ENCODE measurements around the gene MMP19.

MMP19 gene

GRCh38 chr12:55833056-55833455, 9.7 kb downstream of the MMP19 start:
- in situ Hi-C loops (cut with HindIII; ENCODE audit: low pct_unique_long_range_greater_than_20kb, low sequenced_read_pairs), result no loop called here
- DNase-seq (ENCODE audit: low read depth in 1 of 2, low spot score in 1 of 2), result no peak

DNA sequence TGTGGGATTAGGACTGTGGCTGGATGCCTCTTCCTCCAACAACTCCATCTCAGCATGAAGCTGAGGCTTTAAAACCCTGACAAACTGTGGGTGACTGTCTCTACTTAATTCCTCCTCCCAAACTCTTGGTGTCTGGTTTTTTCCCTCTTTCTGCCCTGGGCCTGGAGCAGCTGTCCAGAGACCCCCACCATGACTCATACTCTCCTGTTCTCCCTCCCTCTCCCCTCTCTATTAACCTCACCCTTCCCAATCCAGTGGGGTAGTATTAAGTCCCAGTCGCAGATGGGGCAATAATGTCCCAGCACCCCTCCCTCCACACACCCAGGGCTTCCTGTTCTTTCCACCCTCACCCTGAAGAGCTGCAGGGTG, 11.3 kb downstream of the MMP19 start:
- TF ChIP-seq JUND (IDR thresholded peaks at IDR 0.05; ENCODE audit: low read depth), result no peak
- in situ Hi-C loops (cut with HindIII; ENCODE audit: low pct_unique_long_range_greater_than_20kb, low sequenced_read_pairs), result no loop called here
- DNase-seq (ENCODE audit: low read depth in 1 of 2, low spot score in 1 of 2), result no peak

More at GRCh38 chr12:55833056-55833455, 9.7 kb downstream of the MMP19 start:
- TF ChIP-seq JUND (IDR thresholded peaks at IDR 0.05; ENCODE audit: low read depth), result no peak

DNA sequence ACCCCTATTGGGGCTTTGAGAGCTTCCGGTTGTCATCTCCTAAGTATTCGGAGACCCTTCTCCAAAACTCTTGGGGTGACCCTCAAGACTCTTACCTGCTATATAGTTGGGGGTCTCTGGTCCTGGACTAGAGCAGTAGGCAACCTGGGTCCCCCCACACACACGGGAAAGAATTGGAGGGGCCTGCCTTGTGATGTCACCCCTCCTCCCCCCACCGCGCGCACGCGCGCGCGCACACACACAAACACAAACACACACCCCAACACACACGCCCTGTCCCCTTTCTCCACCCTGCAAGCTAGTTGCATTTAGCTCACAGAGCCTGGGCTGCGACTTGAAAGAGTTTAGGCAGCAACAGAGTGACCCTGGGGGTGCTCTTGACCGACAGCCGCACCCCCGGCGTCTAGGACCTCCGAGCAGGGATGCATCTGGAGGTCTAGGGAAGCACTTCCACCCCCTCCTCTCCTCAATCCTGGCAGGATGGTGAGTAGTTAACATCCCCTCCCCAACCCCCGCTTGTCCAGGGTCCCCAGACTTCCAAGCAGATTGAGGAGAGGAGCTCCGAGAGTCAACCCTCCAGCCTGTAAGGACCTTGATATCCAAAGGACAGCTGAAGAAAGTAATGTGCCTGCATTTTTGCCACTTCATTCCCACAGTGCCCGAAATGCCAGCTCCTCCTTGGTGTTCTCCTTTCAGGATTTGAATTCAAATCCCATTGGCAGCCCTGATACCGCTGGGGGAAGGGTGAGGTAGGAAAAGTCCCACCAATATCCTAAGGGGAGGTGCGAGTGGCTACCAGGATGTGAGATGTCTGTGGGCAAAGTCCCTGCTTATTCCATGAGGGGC, 11.9 kb downstream of the MMP19 start:
- DNase-seq (ENCODE audit: low read depth in 1 of 2, low spot score in 1 of 2), result peak; percentile 34 to 54
- TF ChIP-seq JUND (IDR thresholded peaks at IDR 0.05; ENCODE audit: low read depth), result no peak
- in situ Hi-C loops (cut with HindIII; ENCODE audit: low pct_unique_long_range_greater_than_20kb, low sequenced_read_pairs), result no loop called here

DNA sequence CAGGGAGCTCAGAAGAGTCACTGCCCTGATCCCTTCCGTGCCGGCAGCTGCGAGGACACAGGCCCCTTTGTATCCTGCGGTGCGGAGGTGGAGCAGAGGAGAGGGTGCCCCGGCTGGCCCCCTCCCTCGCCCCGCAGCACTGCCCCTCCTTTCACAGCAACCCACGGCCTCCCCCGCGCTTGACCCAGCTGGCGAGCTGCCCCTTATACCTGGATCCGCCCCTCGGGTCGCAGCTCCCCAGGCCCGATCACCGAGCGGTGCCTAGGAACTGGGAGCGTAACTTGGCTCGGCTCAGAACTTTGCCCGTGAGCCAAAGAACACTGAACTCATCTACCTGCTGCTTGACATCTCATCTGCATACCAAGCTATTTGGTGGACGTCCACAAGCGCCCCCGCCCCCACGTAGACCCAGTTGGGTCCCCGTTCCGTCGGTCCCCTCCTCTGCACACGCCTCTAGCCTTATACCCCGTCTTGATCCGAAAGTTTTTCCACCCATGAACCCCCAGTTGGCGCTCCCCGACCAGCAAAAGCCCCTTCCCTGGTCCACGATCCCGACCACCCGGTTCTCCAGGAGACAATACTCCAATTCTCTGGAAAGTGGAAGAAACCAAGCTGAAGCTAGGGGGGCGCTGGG, 12.7 kb downstream of the MMP19 start:
- DNase-seq (ENCODE audit: low read depth in 1 of 2, low spot score in 1 of 2), result peak; percentile 36 to 52
- TF ChIP-seq JUND (IDR thresholded peaks at IDR 0.05; ENCODE audit: low read depth), result no peak
- in situ Hi-C loops (cut with HindIII; ENCODE audit: low pct_unique_long_range_greater_than_20kb, low sequenced_read_pairs), result no loop called here

- in situ Hi-C loops (cut with HindIII; ENCODE audit: low pct_unique_long_range_greater_than_20kb, low sequenced_read_pairs), result no loop called here
- TF ChIP-seq JUND (IDR thresholded peaks at IDR 0.05; ENCODE audit: low read depth), result no peak
- DNase-seq (ENCODE audit: low read depth in 1 of 2, low spot score in 1 of 2), result no peak
These were observed 14.4 kb downstream of the MMP19 start for GRCh38 chr12:55828357-55828756.

DNA sequence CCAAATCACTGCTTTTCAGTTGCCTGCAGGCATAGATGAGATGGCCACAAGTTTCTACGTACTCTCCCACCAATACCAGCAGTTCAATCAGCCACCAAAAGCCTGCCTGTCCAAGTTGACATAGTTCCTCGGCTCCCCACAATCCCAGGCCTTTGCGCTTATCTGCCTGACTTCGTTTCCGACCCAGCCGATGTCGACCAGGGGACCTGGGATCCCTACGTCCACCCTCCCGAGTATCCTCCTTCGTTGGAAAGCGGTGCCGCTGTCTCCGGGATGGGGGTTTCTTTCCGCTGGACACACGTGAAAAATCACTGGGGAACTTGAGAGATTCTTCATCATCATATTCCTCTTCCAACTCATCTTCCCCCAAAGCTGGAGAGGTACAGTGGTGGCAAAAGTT, 14.9 kb downstream of the MMP19 start:
- DNase-seq (ENCODE audit: low read depth in 1 of 2, low spot score in 1 of 2), result no peak
- TF ChIP-seq JUND (IDR thresholded peaks at IDR 0.05; ENCODE audit: low read depth), result no peak
- in situ Hi-C loops (cut with HindIII; ENCODE audit: low pct_unique_long_range_greater_than_20kb, low sequenced_read_pairs), result no loop called here

GRCh38 chr12:55824726-55825125, 18.0 kb downstream of the MMP19 start:
- no peak for TF ChIP-seq JUND (IDR thresholded peaks at IDR 0.05; ENCODE audit: low read depth)
- in situ Hi-C loops (cut with HindIII; ENCODE audit: low pct_unique_long_range_greater_than_20kb, low sequenced_read_pairs), result no loop called here
- DNase-seq (ENCODE audit: low read depth in 1 of 2, low spot score in 1 of 2), result no peak

- in situ Hi-C loops (cut with HindIII; ENCODE audit: low pct_unique_long_range_greater_than_20kb, low sequenced_read_pairs), result no loop called here
- no peak for TF ChIP-seq JUND (IDR thresholded peaks at IDR 0.05; ENCODE audit: low read depth)
- no peak for DNase-seq (ENCODE audit: low read depth in 1 of 2, low spot score in 1 of 2)
These were observed 19.3 kb downstream of the MMP19 start for GRCh38 chr12:55823419-55823818.

GRCh38 chr12:55822228-55822627, 20.5 kb downstream of the MMP19 start:
- in situ Hi-C loops (cut with HindIII; ENCODE audit: low pct_unique_long_range_greater_than_20kb, low sequenced_read_pairs), result no loop called here
- DNase-seq (ENCODE audit: low read depth in 1 of 2, low spot score in 1 of 2), result no peak
- no peak for TF ChIP-seq JUND (IDR thresholded peaks at IDR 0.05; ENCODE audit: low read depth)

- peak in 1 of 2 experiments; percentile 51 for DNase-seq (ENCODE audit: low read depth in 1 of 2, low spot score in 1 of 2)
- TF ChIP-seq JUND (IDR thresholded peaks at IDR 0.05; ENCODE audit: low read depth), result no peak
- in situ Hi-C loops (cut with HindIII; ENCODE audit: low pct_unique_long_range_greater_than_20kb, low sequenced_read_pairs), result no loop called here
These were observed 22.1 kb downstream of the MMP19 start for GRCh38 chr12:55820679-55821078.

DNA sequence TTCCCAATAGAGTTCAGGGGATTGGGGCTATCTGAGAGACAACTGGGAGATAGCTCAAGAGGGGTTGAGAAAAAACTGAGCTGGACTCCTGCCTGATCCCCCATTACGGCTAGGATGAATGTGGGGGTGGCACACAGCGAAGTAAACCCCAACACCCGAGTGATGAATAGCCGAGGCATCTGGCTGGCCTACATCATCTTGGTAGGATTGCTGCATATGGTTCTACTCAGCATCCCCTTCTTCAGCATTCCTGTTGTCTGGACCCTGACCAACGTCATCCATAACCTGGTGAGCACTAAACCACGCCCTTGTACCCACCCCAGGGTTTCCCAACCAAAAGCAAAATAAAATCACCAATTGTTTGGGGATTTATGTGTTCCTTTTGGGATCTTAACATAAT, 23.9 kb downstream of the MMP19 start:
- TF ChIP-seq JUND (IDR thresholded peaks at IDR 0.05; ENCODE audit: low read depth), result no peak
- no peak for DNase-seq (ENCODE audit: low read depth in 1 of 2, low spot score in 1 of 2)
- in situ Hi-C loops (cut with HindIII; ENCODE audit: low pct_unique_long_range_greater_than_20kb, low sequenced_read_pairs), result no loop called here

DNA sequence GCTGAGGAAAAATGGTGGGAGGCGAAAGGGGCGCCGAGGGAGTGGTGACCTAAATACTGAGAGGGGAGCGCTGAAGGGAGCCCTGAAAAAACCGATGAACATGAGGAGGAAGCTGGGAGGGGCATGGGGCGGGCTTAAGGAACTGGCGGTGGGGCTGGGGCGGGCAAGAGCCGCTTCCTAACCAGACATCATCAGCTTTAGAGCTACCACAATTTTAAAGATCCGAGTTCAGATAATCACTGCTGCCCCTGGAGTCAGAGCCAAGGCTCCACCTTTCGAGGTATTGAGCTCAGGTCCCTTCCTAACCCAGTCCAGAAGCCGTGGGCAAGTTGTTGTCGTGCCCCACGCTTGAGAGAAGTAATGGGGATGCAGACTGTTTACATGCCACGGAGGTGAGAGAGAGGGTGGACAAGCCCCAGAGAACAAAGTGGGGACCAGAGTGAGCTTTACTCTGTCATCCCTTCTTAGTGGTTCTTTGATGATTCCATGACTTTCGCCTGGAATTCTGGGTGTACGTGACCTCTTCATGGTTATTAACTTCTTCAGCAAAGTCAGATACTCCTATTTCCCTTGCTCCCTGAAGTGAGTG, 24.5 kb downstream of the MMP19 start:
- no peak for TF ChIP-seq JUND (IDR thresholded peaks at IDR 0.05; ENCODE audit: low read depth)
- in situ Hi-C loops (cut with HindIII; ENCODE audit: low pct_unique_long_range_greater_than_20kb, low sequenced_read_pairs), result no loop called here
- DNase-seq (ENCODE audit: low read depth in 1 of 2, low spot score in 1 of 2), result peak in 1 of 2 experiments; percentile 39

All from T47D (cell line).